ENCODE results near the gene SSBP4. TPM values are rescaled to one million over a fixed set of nuclear protein-coding genes. Genes with fewer than 3 reads are reported as not detected.

The SSBP4 gene
- total RNA-seq, 1 experiment from 2014 or later = 97.5 TPM

GRCh38 chr19:18473003-18473705 is 54.0 kb downstream of the SSBP4 start:
- Histone ChIP-seq H3K9me3 (ENCODE audit: low read length) (no peaks in the 10 kb centered on the region), H3F3A (ENCODE audit: low read length, unreplicated experiment) (no peaks in the 10 kb centered on the region), H4K20me1 (ENCODE audit: low read length) (peaks cover 12% of the 10 kb centered on the region; the same call in 1 of the 2 replicates), H2AFZ (ENCODE audit: low read length) (no peak overlapping the region), H3K4me3 (ENCODE audit: low read length) (no peak overlapping the region), H3K9ac (ENCODE audit: low read length) (no peak overlapping the region), H3K27me3 (ENCODE audit: low read length) (no peaks in the 10 kb centered on the region), H3K4me1 (ENCODE audit: insufficient read depth, low read length) (peaks cover 9% of the 10 kb centered on the region), H3K79me2 (ENCODE audit: low read length) (peaks cover 58% of the 10 kb centered on the region), H3K36me3 (ENCODE audit: low read depth, low read length) (no peaks in the 10 kb centered on the region), H3K27ac (ENCODE audit: low read length) (no peak overlapping the region), H3K4me2 (ENCODE audit: low read length) (no peak overlapping the region), H3K9me2 (replicated peaks; ENCODE audit: low read length) (no peaks in the 10 kb centered on the region)
- ChIA-PET POLR2A (ENCODE audit: unreplicated experiment) (no interaction called here), CTCF (no interaction called here)
- no peak for TF ChIP-seq EZH2phosphoT487 (IDR thresholded peaks at IDR 0.05; ENCODE audit: borderline replicate concordance, low read length)
- no peak for TF ChIP-seq CTCF (conservative IDR thresholded peaks at IDR 0.05; ENCODE audit: low read depth, low read length)
- no peak for TF ChIP-seq EZH2 (IDR thresholded peaks at IDR 0.05; ENCODE audit: low read length, unreplicated experiment)
- ATAC-seq (no peak), DNase-seq (no peak)
- intact Hi-C loops (cut with micrococcal nuclease) = no loop called here
- no TSS peak for BruUV-seq (replicated peaks)

- no peak for TF ChIP-seq EZH2 (IDR thresholded peaks at IDR 0.05; ENCODE audit: low read length, unreplicated experiment)
- TF ChIP-seq EZH2phosphoT487 (IDR thresholded peaks at IDR 0.05; ENCODE audit: borderline replicate concordance, low read length) = no peak
- no peak for TF ChIP-seq CTCF (conservative IDR thresholded peaks at IDR 0.05; ENCODE audit: low read depth, low read length)
- peaks cover 17% of the 10 kb centered on the region; the same call in 1 of the 2 replicates for H4K20me1 ChIP-seq (ENCODE audit: low read length)
- no TSS peak for BruUV-seq (replicated peaks)
- CTCF ChIA-PET = no interaction called here
- no peaks in the 10 kb centered on the region for H3F3A ChIP-seq (ENCODE audit: low read length, unreplicated experiment)
- no peak for ATAC-seq
- H3K9me3 ChIP-seq (ENCODE audit: low read length) = no peaks in the 10 kb centered on the region
- no peaks in the 10 kb centered on the region for H3K9me2 ChIP-seq (replicated peaks; ENCODE audit: low read length)
- H3K27me3 ChIP-seq (ENCODE audit: low read length) = no peaks in the 10 kb centered on the region
- H3K79me2 ChIP-seq (ENCODE audit: low read length) = peaks cover 60% of the 10 kb centered on the region
- H3K27ac ChIP-seq (ENCODE audit: low read length) = no peak overlapping the region
- H3K9ac ChIP-seq (ENCODE audit: low read length) = no peak overlapping the region
- H2AFZ ChIP-seq (ENCODE audit: low read length) = no peak overlapping the region
- no peak for DNase-seq
- POLR2A ChIA-PET (ENCODE audit: unreplicated experiment) = no interaction called here
- H3K36me3 ChIP-seq (ENCODE audit: low read depth, low read length) = no peaks in the 10 kb centered on the region
- no peak overlapping the region for H3K4me2 ChIP-seq (ENCODE audit: low read length)
- H3K4me1 ChIP-seq (ENCODE audit: insufficient read depth, low read length) = peaks cover 6% of the 10 kb centered on the region
- intact Hi-C loops (cut with micrococcal nuclease) = no loop called here
- H3K4me3 ChIP-seq (ENCODE audit: low read length) = no peak overlapping the region
These were observed 54.5 kb downstream of the SSBP4 start for GRCh38 chr19:18473706-18474087.

GRCh38 chr19:18474366-18474887 is 55.2 kb downstream of the SSBP4 start:
- Histone ChIP-seq H3K9ac (ENCODE audit: low read length) (no peak overlapping the region), H3F3A (ENCODE audit: low read length, unreplicated experiment) (no peaks in the 10 kb centered on the region), H3K9me2 (replicated peaks; ENCODE audit: low read length) (no peaks in the 10 kb centered on the region), H3K27me3 (ENCODE audit: low read length) (no peaks in the 10 kb centered on the region), H3K4me1 (ENCODE audit: insufficient read depth, low read length) (peaks cover 10% of the 10 kb centered on the region), H3K4me2 (ENCODE audit: low read length) (no peak overlapping the region), H3K36me3 (ENCODE audit: low read depth, low read length) (no peaks in the 10 kb centered on the region), H3K4me3 (ENCODE audit: low read length) (no peak overlapping the region), H3K9me3 (ENCODE audit: low read length) (no peaks in the 10 kb centered on the region), H4K20me1 (ENCODE audit: low read length) (peaks cover 17% of the 10 kb centered on the region; the same call in 1 of the 2 replicates), H3K27ac (ENCODE audit: low read length) (no peak overlapping the region), H3K79me2 (ENCODE audit: low read length) (peaks cover 64% of the 10 kb centered on the region), H2AFZ (ENCODE audit: low read length) (no peak overlapping the region)
- TF ChIP-seq EZH2 (IDR thresholded peaks at IDR 0.05; ENCODE audit: low read length, unreplicated experiment) (no peak), EZH2phosphoT487 (IDR thresholded peaks at IDR 0.05; ENCODE audit: borderline replicate concordance, low read length) (no peak), CTCF (conservative IDR thresholded peaks at IDR 0.05; ENCODE audit: low read depth, low read length) (no peak)
- ChIA-PET POLR2A (ENCODE audit: unreplicated experiment) (no interaction called here), CTCF (no interaction called here)
- BruUV-seq (replicated peaks) = no TSS peak
- ATAC-seq (no peak), DNase-seq (no peak)
- intact Hi-C loops (cut with micrococcal nuclease) = no loop called here

Data from PC-3 (cell line).